ENCODE results near the gene DHFR2. TPM values are rescaled to one million over a fixed set of nuclear protein-coding genes. Genes with fewer than 3 reads are reported as not detected.
"Not testable (repeated sequence)": the region's sequence is repeated elsewhere in the genome, so short reads cannot be mapped to it uniquely, and the experiment has no call there.

Gene DHFR2
- polyA plus RNA-seq, 10 donors: 3.7 to 5.6 (median 4.4) TPM

DNA sequence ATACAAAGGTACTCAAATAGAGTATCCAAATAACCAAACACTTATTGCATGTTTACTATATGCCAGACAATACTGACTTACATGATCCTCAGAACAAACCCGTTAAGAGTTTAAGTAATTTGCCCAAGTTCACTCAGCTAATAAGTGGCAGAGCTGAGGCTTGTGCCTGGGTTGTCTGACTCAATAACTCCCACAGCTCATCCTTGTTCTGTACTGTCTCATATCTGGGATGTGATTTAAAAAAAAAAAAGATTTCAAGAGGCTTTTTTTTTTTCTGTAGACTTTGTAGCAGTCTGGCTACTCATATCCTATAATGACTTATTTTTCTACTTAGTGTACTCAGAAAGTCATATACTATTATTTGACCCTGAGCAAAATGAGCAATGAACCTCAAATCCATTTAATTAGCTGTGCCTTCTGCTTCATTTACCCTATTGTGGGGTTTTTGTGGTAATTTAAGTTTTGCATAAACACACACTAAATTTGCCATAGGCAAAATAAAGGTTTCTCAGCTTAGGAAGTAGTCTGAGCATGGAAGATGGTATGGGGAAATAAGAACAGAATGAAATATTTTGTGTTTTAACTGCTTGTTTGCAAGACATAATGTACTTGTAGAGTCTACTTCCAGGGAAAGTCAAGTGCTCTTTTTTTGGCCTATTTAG lies 3.2 kb upstream of the DHFR2 start:
- DNase-seq: no peak

DNA sequence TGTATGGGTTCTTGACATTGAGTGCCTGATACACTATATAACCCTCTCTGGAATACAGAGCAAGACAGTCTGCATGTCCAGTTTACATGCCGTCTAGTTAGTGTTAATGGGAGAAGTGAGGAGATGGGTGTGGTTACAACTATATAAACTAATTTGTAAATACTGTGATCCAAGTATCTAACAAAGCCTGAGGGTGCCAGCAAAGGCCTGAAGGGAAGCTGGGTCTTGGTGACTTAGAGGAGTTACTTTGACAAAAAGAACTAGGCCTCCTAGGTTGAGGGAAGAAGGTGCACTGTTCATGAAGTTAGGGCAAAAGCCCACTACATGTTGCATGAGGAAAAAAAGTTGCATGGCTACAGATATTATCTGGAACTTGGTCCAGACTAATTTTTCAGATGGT lies 2.4 kb upstream of the DHFR2 start:
- DNase-seq: no peak

DNA sequence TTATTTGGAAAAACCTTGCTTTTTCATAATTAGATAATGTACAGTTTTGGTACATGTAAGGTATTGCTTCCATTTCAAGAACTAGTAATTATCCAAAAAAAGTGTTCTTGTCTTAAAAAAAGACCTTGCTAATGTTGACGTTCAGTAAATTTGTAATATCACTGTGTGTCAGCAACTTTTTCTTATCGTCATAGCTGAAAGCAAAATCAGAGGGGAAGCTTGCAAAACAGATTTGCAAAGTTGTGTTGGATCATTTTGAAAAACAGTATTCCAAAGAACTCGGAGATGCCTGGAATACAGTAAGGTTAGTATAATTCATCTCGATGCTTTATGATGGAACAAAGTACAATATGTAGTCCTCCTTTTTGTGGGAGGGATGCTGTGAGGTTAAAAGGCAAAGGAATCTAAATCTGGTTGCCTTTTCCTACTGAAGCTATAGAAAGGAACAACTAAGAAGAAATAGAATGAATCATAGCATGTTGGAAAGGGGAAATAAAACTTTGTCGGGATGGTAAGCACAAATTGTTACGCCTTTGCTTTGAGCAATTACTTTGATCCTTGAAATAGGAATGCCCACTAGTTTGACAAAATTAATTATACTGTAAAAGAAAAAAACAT lies 1.6 kb upstream of the DHFR2 start:
- peak in 1 of 3 donors; percentile 4 for DNase-seq

DNA sequence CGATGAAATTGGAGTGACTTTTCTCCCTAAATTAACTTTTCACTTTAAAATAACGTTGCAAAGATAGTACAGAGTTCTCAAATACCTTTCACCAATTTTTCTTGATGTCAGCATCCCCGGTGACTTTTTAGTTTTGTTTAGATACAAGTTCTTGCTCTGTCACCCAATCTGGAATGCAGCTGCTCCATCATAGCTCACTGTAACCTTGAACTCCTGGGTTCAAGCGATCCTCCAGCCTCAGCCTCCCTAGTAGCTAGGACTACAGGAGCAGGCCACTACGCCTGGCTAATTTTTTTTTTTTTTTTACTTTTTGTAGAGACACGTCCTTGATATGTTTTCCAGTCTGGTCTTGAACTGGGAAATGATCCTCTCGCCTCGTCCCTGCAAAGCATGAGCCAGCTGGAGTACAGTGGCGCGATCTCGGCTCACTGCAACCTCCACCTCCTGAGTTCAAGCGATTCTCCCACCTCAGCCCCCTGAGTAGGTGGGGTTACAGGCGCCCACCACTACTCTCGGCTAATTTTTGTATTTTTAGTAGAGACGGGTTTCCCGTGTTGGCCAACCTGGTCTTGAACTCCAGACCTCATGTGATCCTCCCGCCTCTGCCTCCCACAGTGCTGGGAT lies 892 bp upstream of the DHFR2 start:
- DNase-seq: no peak

DNA sequence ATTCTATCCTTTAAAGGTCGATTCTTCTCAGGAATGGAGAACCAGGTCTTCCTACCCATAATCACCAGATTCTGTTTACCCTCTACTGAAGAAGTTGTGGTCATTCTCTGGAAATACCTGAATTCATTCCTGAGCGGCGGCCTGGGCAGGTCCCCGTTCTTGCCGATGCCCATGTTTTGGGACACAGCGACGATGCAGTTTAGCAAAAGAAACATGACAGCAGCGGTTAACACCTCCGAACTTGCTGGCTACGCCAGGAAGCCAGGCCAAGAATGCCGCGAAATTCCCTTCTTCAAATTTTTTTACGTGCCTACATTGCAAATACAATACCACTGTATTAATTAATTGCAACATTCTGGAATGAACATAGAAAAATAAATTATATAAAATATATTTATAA lies 1.4 kb downstream of the DHFR2 start:
- DNase-seq: no peak

DNA sequence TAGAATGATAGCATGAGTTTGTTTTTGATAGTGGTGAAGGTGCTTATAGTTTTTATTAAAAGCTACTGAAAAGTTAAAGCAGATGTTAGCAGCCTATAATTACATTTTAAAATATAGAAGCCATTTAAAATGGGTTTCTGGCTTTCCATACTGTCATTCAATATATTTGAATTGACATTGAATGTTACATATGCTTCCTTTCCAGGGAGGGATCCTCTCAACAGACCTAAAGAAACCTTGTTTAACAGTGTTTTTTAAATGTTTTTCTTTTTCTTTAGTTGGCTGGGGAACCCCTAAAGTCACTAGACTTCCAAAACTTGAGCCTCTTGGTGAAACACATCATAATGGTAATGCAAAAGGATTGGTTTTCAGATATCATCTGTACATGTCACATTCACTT lies 12.2 kb downstream of the DHFR2 start:
- DNase-seq: no peak

DNA sequence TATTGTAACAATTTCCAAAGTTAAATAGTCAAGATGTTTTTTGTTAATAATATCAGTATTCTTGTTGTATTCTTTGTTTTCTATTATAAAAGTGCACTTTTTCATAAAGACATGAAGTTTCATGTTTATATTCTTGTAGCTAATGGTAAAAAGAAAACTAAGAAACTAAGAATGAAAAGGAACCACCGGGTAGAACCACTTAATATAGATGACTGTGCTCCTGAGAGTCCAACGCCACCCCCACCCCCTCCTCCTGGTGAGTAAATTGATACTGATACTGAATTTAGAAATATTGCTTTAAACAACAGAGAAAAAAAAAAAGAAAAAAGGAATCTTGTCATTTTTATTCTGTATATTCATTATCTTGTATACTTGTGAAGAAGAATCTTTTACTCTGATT lies 13.4 kb downstream of the DHFR2 start:
- no peak for DNase-seq

DNA sequence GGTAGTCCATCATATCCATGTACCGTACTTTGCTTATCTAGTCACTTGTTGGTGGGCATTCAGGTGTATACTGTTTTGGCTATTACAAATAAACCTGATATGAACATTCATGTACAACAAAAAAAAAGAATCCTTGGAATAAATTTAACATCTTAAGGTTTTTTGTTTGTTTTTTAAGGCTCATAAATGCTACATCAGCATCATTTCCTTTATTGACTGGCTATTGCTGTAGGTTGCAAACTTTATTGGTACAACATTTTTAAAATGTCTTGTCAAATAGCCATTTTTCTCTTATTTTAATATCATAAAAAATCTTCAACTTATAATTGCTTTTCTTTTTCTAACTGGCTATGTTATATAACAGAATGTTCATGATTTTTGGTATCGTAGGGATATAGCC lies 16.2 kb downstream of the DHFR2 start:
- DNase-seq: no peak

DNA sequence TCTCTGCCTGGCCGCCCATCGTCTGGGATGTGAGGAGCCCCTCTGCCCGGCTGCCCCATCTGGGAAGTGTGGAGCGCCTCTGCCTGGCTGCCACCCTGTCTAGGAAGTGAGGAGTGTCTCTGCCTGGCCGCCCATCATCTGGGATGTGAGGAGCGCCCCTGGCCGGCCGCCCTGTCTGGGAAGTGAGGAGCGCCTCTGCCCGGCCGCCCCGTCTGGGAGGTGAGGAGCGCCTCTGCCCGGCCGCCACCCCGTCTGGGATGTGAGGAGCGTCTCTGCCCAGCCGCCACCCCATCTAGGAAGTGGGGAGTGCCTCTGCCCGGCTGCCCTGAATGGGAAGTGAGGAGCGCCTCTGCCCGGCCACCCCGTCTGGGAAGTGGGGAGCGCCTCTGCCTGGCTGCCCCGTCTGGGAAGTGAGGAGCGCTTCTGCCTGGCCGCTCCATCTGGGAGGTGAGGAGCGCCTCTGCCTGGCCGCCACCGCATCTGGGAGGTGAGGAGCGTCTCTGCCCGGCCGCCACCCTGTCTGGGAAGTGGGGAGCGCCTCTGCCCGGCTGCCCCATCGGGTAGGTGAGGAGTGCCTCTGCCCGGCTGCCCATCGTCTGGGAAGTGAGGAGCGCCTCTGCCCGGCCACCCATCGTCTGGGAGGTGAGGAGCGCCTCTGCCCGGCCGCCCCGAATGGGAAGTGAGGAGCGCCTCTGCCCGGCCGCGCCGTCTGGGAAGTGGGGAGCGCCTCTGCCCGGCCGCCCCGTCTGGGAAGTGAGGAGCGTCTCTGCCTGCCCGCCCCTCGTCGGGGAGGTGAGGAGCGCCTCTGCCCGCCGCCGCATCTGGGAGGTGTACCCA lies 18.4 kb downstream of the DHFR2 start:
- not testable (repeated sequence) for DNase-seq

DNA sequence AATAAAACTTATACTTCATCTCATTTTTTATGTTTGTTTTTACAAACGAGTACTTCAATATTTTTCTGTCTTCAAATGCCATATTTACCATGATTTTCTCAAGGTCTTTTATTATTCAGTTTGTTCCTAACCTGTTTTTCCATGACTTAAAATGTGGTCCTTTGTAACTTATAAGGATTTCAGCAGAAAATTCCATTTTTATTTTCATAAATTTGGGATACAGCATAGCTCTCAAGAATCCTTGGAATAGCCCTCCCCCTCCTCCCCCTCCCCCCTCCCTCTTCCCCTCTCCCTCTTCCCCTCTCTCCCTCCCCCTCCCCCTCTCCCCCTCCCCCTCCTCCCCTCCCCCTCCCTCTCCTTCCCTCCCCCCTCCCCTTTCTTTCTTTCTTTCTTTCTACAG lies 19.4 kb downstream of the DHFR2 start:
- no peak for DNase-seq

DNA sequence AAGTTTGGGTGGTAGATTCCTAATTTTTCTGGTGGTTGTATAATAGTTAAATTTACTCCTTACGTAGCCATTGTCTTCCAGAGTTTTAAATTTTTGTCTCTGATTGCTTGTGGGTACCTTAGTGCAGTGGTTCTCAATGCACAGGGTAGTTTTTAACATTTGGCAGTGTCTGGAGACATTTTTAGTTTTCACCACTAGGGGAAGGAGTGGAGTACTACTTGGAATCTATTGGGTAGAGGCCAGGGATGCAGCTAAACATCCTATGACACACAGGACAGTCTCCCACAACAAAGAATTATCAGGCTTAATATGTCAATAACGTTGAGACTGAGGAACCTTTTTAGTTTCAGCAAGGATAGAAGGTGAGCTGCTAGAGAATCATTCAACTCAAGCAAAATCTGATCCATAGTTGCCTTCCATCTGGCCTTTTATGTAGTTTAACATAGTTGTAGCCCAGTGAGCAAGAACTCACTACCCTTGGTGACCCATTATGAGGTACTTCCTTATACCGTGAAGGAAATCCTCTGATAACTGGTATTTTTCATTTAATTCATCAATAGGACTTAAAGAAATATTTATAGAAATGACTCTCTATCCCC lies 25.7 kb downstream of the DHFR2 start:
- DNase-seq: peak; percentile 4 to 14 (median 9)

DNA sequence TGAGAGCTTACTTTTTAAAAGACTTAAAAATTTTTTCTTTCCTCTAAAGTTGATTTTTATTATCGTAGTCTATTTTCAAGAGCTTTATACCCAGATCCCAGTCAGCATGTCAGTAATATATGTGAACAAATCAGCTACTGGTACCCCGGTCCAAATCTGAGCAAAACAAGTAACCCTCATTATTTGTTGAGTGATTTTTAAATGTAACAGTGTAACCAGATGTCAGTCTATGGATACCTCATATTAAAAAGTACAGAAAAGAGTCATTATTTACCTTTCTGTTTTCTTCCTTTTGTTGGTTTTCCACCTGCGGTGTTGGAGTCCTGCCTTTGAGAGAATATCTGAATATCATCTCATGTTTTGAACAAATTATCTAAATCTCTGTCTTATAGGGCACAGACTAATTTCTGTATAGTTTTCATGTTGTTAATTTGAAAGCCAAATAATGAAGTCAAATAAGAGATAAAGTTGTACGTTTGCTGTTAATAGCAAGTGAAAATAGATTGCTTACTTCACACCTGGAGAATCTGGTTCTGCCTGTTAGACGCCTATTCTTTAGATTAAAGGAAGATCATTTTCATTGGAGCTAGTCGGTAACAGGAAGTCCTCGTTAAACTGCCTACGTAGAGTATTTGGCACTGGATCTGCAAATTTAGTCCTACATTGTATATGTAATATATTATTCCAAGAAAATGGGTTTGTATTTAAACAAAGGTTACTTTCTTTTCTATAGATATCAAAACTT lies 34.5 kb downstream of the DHFR2 start, which contains the start of gene STX19:
STX19 (minus strand) TSS at position 505 of the 745 bp plus-strand sequence. CDS start 13,328 bp downstream, outside the sequence.
- DNase-seq: no peak

DNA sequence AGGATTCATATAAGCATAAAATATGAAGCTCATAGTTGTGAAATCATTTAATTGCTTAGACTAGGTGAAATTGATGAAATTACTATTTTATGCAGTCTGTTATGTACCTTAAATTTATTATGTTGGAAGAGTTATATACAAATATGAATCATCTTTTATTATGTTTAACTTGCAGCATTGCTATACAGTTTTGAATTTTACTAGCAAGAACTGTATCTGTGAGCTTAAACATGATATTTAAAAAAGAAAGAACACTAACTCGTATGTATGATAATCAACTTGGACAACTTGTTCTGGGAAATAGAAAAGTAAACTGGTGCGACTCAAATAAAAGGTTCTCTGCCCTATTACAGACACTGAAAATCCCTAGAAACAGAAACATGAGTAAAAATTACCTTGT lies 36.1 kb downstream of the DHFR2 start:
- DNase-seq: no peak

DNA sequence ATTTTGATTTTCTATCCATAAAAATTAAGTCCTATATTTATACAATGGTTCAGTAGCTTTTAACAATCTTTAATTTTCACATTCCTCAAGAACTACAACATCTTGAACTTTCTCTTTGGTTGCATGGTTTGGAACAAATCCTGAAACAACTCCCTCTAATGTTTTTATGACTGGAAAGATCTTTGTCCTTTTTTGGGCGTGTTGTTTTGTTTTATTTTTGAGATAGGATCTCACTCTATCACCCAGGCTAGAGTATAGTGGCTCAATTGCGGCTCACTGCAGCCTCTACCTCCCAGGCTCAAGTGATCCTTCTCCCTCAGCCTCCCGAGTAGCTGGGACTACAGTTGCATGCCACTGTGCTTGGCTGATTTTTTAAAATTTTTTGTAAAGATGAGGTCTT lies 38.3 kb downstream of the DHFR2 start:
- DNase-seq: no peak

DNA sequence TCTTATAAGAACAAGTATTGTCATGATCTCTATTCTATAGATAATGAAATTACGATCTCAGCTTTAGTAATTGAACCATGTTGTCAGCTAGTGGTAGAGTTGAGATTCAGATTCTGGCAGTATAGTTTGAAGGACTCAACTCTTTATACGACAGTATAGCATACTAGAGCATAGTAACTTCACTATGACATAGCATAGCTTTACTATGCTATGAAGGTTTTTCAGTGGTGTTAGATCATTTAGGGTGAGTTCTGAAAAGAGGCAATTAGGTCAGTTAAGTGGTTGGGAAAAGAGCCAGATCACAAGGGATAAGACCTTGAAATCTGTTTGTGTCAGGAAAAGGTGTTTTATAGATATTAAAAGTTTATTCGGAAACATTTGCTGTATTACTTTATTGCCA lies 42.4 kb downstream of the DHFR2 start:
- DNase-seq: no peak

DNA sequence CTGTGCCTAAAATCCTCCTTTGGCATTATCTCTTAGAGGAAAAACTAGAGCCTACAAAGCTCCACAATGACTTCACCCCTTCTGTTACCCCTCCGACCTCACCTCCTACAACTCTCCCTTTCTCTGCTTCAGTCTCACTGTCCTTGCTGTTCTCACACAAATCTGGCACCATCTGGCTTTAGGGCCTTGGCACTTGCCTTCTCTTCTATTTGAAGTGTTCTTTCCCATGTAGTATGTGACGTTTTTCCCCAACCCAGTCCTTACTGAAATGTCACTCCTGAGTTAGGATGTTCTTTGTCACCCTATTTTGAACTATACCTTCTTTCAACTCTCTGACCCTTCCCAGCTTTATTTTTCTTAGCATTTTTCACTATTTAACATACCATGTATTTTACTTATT lies 43.1 kb downstream of the DHFR2 start:
- DNase-seq: no peak

DNA sequence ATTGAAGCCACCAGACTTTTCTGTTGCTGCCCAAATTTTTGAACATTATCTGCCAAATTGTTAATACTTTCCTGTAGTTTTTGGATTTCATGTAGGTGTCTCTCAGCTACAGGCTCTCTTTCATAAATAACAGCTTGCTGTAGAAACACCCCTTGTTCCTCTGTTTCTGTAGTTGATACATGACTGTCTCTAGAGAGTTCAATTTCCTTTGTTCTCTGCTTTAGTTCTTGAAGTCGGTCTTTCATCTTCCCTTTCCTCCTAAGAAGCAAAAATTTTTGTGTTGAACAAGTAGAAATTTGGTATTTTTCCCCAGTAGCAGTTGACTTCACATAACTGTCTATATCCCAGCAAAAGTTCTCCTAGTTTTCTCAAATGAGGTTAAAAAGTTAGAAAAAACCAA lies 47.7 kb downstream of the DHFR2 start:
- no peak for DNase-seq

DNA sequence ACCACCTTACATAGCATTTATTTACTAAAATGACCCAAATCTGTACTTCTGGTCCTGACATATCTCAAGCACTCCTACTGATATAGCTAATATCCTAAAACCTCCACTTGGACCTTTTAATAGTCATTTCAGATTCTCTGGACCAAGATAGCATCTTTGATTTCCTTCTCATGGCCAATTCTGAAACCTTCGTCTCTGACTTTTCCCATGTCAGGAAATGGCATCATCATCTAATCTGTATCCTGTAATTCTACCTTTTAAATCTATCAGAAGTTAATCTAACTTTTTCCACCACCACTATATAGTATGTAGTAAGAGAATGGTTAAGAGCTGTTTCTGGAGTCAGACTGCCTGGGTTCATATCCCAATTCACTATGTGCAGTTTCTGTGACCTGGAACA lies 50.5 kb downstream of the DHFR2 start:
- no peak for DNase-seq

DNA sequence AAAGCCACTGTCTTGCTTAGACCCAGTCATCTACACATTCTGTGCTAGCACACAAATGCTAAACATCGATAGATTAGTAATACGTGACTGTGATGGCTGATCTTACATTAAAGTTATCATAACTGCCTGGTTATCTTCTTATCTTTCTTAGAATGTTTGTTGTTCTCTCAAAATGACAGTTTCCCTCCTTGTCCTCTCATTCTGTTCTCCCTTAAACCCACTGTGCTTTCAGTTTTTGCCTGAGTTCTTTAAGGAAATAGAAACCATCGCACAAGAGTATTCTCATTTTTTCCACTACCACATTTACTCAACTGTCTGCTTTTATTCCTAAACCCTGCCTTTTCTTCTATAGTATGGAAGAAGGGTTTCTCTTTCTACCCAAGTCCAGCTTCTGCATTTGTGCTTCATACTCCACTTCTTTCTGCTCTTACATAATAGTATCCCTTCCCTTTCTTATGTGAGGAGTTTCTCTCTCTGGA lies 51.4 kb downstream of the DHFR2 start:
- DNase-seq: no peak

DNA sequence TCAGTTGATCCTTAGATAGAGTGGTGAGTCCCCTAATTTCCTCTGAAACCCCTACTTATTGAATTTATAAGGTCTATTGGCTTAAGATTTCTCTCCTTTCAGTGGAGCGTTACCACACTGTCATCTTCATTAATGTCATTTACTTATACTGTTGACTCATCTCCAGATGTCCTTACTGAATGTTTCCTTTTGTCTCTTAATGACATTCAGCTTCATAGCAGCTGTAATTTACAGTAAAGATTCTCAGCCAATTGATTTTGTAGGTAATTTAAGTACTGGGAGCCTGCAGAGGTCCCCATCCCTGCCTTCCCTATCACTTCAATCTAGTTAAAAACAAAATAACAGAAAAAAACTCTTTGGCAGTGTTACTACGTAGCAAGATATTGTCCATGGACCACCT lies 53.1 kb downstream of the DHFR2 start:
- no peak for DNase-seq

DNA sequence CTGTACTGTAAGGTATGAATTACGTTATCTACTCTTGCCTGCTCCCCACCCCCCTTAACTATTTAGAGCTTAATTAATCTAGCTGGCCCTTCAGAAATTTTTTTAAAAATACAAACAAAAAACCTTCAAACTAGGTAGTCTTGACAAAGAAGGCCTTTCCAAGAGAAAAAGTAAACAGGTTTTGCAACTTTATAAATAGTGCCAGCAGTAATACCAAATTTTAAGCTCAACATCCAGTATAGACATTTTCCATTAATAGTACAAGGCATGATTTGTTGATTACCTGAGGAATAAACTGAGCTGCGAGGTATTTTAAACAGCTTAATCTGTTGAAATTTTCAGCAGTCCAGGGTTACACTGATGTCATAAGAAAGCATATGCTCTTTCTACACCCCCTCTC lies 54.5 kb downstream of the DHFR2 start:
- no peak for DNase-seq
